SK-N-MC (cell line): ENCODE measurements around the gene DNAH5.

Source experiments
- EZH2 ChIP-seq: fragments of 200-600 bp; sonication (generic); IDR thresholded peaks from one replicate; pipeline ENCODE4 v1.6.1; 2017; ENCODE audit warnings: antibody characterized with exemption
- FOXP2 ChIP-seq: optimal IDR thresholded peaks from 2 replicates; pipeline ENCODE3; 2011; ENCODE audit warnings: mild to moderate bottlenecking, moderate library complexity; ENCODE audit not compliant: insufficient read depth; ENCODE audit errors: extremely low read length, control extremely low read depth

DNA sequence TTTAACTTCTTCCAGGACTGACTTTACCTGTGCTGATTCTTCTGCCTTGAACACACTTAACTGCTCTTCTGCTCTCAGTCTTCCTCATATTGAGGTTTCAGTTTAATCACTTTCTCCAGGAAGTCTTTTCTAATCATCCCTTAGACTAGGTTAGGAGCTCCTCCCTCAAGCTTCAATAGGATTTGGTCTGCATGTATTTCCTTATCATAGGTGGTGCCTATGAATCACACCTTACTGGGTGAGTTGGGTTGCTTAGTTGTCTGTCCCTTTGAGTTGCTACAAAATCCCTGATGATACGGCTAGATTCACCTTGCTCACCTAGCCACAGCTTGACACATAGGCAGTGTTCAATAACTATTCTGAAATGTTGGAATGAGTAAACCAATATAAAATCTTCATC is 164.4 kb downstream of the DNAH5 start:
- TF ChIP-seq EZH2 (no peak), FOXP2 (no peak)
